ENCODE data around the gene CYTH3.

The CYTH3 gene

DNA sequence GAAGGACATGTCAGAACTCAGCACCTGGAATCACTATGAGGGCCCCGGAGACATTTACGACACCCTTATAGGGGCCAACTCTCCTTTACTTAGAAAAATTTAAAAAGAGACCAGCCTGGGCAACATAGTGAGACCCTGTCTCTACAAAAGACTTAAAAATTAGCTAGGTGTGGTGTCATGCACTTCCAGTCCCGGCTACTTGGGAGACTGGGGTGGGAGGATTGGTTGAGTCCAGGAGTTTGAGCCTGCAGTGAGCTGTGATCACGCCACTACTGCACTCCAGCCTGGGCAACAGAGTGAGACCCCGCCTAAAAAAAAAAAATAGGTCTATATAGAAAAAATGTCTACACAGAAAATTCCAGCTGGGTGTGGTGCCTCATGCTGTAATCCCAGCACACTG, 7.5 kb upstream of the CYTH3 start:
- H3K4me3 ChIP-seq (ENCODE audit: low read length) = no peak overlapping the region
- no peak for DNase-seq (ENCODE audit: low read depth)
- no peak for TF ChIP-seq CTCF (IDR thresholded peaks at IDR 0.05; ENCODE audit: insufficient read depth, low read depth, low read length, missing control alignments)

- DNase-seq (ENCODE audit: low read depth) = no peak
- no peak overlapping the region for H3K4me3 ChIP-seq (ENCODE audit: low read length)
Observed at GRCh38 chr7:6279341-6279740, 6.9 kb upstream of the CYTH3 start.

DNA sequence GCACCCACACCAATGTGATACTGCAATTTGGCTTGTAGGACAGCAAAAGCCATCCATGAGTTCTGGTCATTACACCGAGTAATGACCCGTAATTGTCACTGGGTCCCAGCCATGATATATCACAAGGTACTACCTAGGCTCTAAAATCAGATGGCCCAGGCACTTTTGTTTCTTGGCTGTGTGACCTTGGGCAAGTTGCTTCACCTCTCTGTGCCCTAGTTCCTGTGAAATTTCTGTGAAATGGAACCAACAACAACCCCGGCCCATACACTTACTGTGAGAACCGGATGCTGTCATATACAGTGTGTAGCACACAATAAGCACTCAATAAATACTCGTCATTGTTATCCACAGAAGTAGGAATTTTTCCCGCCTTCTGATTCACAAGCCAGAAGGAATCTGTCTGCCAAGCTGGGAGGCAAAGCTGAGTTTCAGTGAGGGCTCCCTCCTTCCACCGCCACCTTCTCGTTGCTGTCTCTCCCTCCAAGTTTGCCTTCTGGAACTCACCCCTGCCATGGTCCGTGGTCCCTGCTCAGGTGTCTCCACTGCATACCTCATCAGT, 6.4 kb upstream of the CYTH3 start:
- TF ChIP-seq CTCF (IDR thresholded peaks at IDR 0.05; ENCODE audit: insufficient read depth, low read depth, low read length, missing control alignments) = no peak

More at GRCh38 chr7:6279341-6279740, 6.9 kb upstream of the CYTH3 start:
- no peak for TF ChIP-seq CTCF (IDR thresholded peaks at IDR 0.05; ENCODE audit: insufficient read depth, low read depth, low read length, missing control alignments)

GRCh38 chr7:6277476-6277875, 5.1 kb upstream of the CYTH3 start:
- no peak for TF ChIP-seq CTCF (IDR thresholded peaks at IDR 0.05; ENCODE audit: insufficient read depth, low read depth, low read length, missing control alignments)
- no peak overlapping the region for H3K4me3 ChIP-seq (ENCODE audit: low read length)
- no peak for DNase-seq (ENCODE audit: low read depth)

More for the DNA sequence above, 6.4 kb upstream of the CYTH3 start:
- no peak overlapping the region for H3K4me3 ChIP-seq (ENCODE audit: low read length)
- DNase-seq (ENCODE audit: low read depth) = peak; percentile 15

- TF ChIP-seq CTCF (IDR thresholded peaks at IDR 0.05; ENCODE audit: insufficient read depth, low read depth, low read length, missing control alignments) = no peak
- no peak overlapping the region for H3K4me3 ChIP-seq (ENCODE audit: low read length)
- no peak for DNase-seq (ENCODE audit: low read depth)
Observed at GRCh38 chr7:6276911-6277408, 4.5 kb upstream of the CYTH3 start.

DNA sequence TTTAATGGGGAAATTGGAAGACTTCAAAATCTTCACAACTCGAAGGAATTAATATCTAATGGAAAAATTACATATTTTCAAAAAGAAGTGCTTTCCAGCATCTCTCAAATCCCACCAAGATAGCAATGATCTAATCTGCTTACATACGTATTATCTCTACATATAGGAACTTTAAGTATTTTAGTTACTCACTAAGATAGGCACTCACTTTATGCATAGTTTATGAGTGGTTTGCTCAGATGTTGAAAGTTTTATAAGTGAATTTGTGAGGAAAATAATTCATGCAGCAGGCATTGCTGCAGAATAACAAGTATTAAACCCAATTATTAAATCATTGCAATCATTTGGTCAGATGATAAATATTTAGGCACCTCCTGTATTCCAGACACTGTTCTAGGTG, 2.3 kb upstream of the CYTH3 start:
- no peak overlapping the region for H3K4me3 ChIP-seq (ENCODE audit: low read length)
- DNase-seq (ENCODE audit: low read depth) = no peak
- no peak for TF ChIP-seq CTCF (IDR thresholded peaks at IDR 0.05; ENCODE audit: insufficient read depth, low read depth, low read length, missing control alignments)

All from epithelial cell of esophagus (primary cell).